Kidney glomerular epithelial cell (primary cell): ENCODE data around the gene XPR1.

Experiments
- DNase-seq: peaks from one replicate; lab custom pipeline; 2025; lab: John Stamatoyannopoulos, UW

The XPR1 gene

GRCh38 chr1:180631766-180632325, at the start of gene XPR1:
XPR1 (plus strand) TSS chr1:180632022; CDS start chr1:180632202, 180 bp downstream.
- peak; percentile 97 for DNase-seq

- no peak for DNase-seq
Measured at GRCh38 chr1:180584869-180585268, 47.0 kb upstream of the XPR1 start.

GRCh38 chr1:180585994-180586359, 45.8 kb upstream of the XPR1 start:
- DNase-seq, result no peak

GRCh38 chr1:180586671-180587155, 45.1 kb upstream of the XPR1 start:
- DNase-seq, result peak; percentile 99

- DNase-seq, result no peak
Measured at GRCh38 chr1:180588121-180588520, 43.7 kb upstream of the XPR1 start.

GRCh38 chr1:180590889-180591288, 40.9 kb upstream of the XPR1 start:
- DNase-seq, result no peak

- no peak for DNase-seq
Measured at GRCh38 chr1:180593382-180593781, 38.4 kb upstream of the XPR1 start.

- DNase-seq, result no peak
Measured at GRCh38 chr1:180594723-180595122, 37.1 kb upstream of the XPR1 start.

GRCh38 chr1:180595966-180596365, 35.9 kb upstream of the XPR1 start:
- no peak for DNase-seq

GRCh38 chr1:180597520-180597919, 34.3 kb upstream of the XPR1 start:
- DNase-seq, result no peak

- peak; percentile 98 for DNase-seq
Measured at GRCh38 chr1:180598333-180598974, 33.4 kb upstream of the XPR1 start.

GRCh38 chr1:180600343-180600742, 31.5 kb upstream of the XPR1 start:
- no peak for DNase-seq

- DNase-seq, result no peak
Measured at GRCh38 chr1:180601512-180601911, 30.3 kb upstream of the XPR1 start.

GRCh38 chr1:180603223-180603849, 28.5 kb upstream of the XPR1 start:
- DNase-seq, result no peak

- DNase-seq, result no peak
Measured at GRCh38 chr1:180603850-180604226, 28.0 kb upstream of the XPR1 start.

GRCh38 chr1:180606155-180606554, 25.7 kb upstream of the XPR1 start:
- DNase-seq, result no peak

GRCh38 chr1:180609643-180610555, 21.9 kb upstream of the XPR1 start:
- DNase-seq, result no peak

GRCh38 chr1:180610556-180611015, 21.2 kb upstream of the XPR1 start:
- DNase-seq, result no peak

GRCh38 chr1:180611016-180611930, 20.5 kb upstream of the XPR1 start:
- DNase-seq, result no peak

- no peak for DNase-seq
Measured at GRCh38 chr1:180612632-180613031, 19.2 kb upstream of the XPR1 start.

- DNase-seq, result no peak
Measured at GRCh38 chr1:180614730-180615129, 17.1 kb upstream of the XPR1 start.
